Measurements from ENCODE around the gene TTBK1. TPM values are rescaled to one million over a fixed set of nuclear protein-coding genes. Genes with fewer than 3 reads are reported as not detected.

Gene TTBK1
- polyA plus RNA-seq, 2 of the 4 experiments (the other 2 are of a cell fraction): 0.04 TPM; not detected in 1

DNA sequence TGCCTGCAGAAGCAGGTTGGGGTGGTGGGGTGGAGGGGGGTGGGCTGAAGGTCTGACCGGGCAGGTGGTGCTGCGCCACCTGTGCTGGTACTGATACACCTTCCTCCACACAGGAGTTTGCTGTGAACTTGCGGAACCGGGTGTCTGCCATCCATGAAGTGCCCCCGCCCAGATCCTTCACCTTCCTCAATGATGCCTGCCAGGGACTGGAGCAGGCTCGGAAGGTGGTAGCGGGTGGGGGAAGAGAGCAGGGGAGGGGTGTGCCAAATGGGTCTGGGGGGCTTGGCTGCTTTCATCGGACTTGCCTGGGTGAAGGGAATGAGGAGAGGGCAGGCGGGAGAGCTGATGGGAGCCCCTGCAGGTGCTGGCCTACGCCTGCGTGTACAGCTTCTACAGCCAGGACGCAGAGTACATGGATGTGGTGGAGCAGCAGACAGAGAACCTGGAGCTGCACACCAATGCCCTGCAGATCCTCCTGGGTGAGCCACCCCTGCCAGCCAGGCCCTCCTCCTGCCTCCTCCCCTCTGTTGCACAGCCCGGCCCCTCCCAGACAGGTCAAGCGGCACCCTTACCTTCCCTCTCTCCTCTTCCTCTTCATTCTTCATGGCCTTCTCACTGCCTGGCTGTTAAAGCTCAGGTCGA is 20.7 kb upstream of the TTBK1 start:
- no peak for FAIRE-seq
- no peak overlapping the region for H3K4me3 ChIP-seq
- POLR2A ChIA-PET: no interaction called here
- TF ChIP-seq NPAS2 (CRISPR knock-in tag; IDR thresholded peaks at IDR 0.05; ENCODE audit: borderline replicate concordance) (no peak), RNF2 (IDR thresholded peaks at IDR 0.05; ENCODE audit: borderline replicate concordance, low read depth) (no peak), SMC3 (IDR thresholded peaks at IDR 0.05) (no peak), FOSB (CRISPR knock-in tag; IDR thresholded peaks at IDR 0.05) (no peak), HOXB5 (CRISPR knock-in tag; IDR thresholded peaks at IDR 0.05) (no peak), RARB (CRISPR knock-in tag; IDR thresholded peaks at IDR 0.05) (no peak), NFE2L2 (conservative IDR thresholded peaks at IDR 0.05; ENCODE audit: low read length) (no peak), EHMT2 (IDR thresholded peaks at IDR 0.05; ENCODE audit: low read depth) (no peak)
- TF ChIP-seq, protein P1, sequence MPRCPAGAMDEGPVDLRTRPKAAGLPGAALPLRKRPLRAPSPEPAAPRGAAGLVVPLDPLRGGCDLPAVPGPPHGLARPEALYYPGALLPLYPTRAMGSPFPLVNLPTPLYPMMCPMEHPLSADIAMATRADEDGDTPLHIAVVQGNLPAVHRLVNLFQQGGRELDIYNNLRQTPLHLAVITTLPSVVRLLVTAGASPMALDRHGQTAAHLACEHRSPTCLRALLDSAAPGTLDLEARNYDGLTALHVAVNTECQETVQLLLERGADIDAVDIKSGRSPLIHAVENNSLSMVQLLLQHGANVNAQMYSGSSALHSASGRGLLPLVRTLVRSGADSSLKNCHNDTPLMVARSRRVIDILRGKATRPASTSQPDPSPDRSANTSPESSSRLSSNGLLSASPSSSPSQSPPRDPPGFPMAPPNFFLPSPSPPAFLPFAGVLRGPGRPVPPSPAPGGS (IDR thresholded peaks at IDR 0.05): no peak
- TF ChIP-seq, protein P2, sequence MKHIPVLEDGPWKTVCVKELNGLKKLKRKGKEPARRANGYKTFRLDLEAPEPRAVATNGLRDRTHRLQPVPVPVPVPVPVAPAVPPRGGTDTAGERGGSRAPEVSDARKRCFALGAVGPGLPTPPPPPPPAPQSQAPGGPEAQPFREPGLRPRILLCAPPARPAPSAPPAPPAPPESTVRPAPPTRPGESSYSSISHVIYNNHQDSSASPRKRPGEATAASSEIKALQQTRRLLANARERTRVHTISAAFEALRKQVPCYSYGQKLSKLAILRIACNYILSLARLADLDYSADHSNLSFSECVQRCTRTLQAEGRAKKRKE (CRISPR knock-in tag; IDR thresholded peaks at IDR 0.05; ENCODE audit: low read depth): no peak
- CTCF ChIA-PET: interaction anchor here (2.6 kb wide), 1 partner anchor 112 kb away, joined by 6 read pairs; no protein-coding TSS in a partner anchor
- DNase-seq (ENCODE audit: low read depth in 1 of 2, low spot score in 1 of 2): no peak
- H3K27ac ChIP-seq: no peak overlapping the region
- 90% methylated on average over 10 of the region's 15 CpGs for WGBS (ENCODE audit: missing lambda C conversion rate)
- no peak overlapping the region for H3K4me2 ChIP-seq
- no peaks in the 10 kb centered on the region for H3K4me1 ChIP-seq
- peak in 1 of 2 experiments; percentile 30; a peak in 3 of 6 replicates for ATAC-seq
- no peaks in the 10 kb centered on the region for H3K9me3 ChIP-seq

DNA sequence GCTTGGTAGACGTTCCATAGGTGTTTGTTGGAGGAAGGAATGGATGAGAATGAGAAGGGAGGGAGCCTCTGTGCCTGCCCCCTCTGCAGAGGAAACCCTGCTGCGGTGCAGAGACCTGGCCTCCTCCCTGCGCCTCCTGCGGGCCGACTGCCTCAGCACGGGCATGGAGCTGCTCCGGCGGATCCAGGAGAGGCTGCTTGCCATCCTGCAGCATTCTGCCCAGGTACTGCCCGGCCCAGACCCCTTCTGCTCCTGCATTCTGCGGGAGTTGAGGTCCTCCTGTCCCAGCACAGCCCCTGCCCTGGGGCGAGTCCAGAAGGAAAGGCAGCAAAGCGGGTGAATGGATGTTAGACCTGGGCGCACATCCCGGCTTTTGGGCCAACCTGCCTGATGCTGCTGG is 20.1 kb upstream of the TTBK1 start:
- WGBS (ENCODE audit: missing lambda C conversion rate): 87% methylated on average over 6 of the region's 14 CpGs
- ChIA-PET POLR2A (no interaction called here), CTCF (interaction anchor here (1.3 to 2.6 kb wide), 2 partner anchors 15 to 111 kb away, joined by 6 read pairs; no protein-coding TSS in a partner anchor)
- Histone ChIP-seq H3K4me3 (no peak overlapping the region), H3K27ac (no peak overlapping the region), H3K9me3 (no peaks in the 10 kb centered on the region), H3K4me1 (no peaks in the 10 kb centered on the region), H3K4me2 (no peak overlapping the region)
- no peak for FAIRE-seq
- DNase-seq (ENCODE audit: low read depth in 1 of 2, low spot score in 1 of 2): no peak
- ATAC-seq: peak in 1 of 2 experiments; percentile 18; a peak in 1 of 6 replicates
- TF ChIP-seq ZFP36 (IDR thresholded peaks at IDR 0.05; ENCODE audit: borderline replicate concordance, partially characterized antibody): no peak
- no peak for TF ChIP-seq EHMT2 (IDR thresholded peaks at IDR 0.05; ENCODE audit: low read depth)
- TF ChIP-seq HOXA7 (CRISPR knock-in tag; IDR thresholded peaks at IDR 0.05): no peak
- no peak for TF ChIP-seq PHF8 (IDR thresholded peaks at IDR 0.05; ENCODE audit: borderline replicate concordance, low read depth)
- no peak for TF ChIP-seq FOSL2 (IDR thresholded peaks at IDR 0.05)
- no peak for TF ChIP-seq FOSL2 (CRISPR knock-in tag; IDR thresholded peaks at IDR 0.05)
- no peak for TF ChIP-seq ESRRA (IDR thresholded peaks at IDR 0.05; ENCODE audit: borderline replicate concordance, low read length)
- no peak for TF ChIP-seq NFE2L2 (conservative IDR thresholded peaks at IDR 0.05; ENCODE audit: low read length)
- TF ChIP-seq, protein P3, sequence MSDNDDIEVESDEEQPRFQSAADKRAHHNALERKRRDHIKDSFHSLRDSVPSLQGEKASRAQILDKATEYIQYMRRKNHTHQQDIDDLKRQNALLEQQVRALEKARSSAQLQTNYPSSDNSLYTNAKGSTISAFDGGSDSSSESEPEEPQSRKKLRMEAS (IDR thresholded peaks at IDR 0.05): no peak
- no peak for TF ChIP-seq JUNB (IDR thresholded peaks at IDR 0.05)
- TF ChIP-seq TFCP2L1 (CRISPR knock-in tag; IDR thresholded peaks at IDR 0.05): no peak
- TF ChIP-seq BHLHE40 (IDR thresholded peaks at IDR 0.05; ENCODE audit: low read depth, low read length): no peak
- TF ChIP-seq, protein P2 (CRISPR knock-in tag; IDR thresholded peaks at IDR 0.05; ENCODE audit: low read depth): no peak
- no peak for TF ChIP-seq RAD21 (conservative IDR thresholded peaks at IDR 0.05 in 1 of 2, IDR thresholded peaks at IDR 0.05 in 1 of 2)
- TF ChIP-seq, protein P4, sequence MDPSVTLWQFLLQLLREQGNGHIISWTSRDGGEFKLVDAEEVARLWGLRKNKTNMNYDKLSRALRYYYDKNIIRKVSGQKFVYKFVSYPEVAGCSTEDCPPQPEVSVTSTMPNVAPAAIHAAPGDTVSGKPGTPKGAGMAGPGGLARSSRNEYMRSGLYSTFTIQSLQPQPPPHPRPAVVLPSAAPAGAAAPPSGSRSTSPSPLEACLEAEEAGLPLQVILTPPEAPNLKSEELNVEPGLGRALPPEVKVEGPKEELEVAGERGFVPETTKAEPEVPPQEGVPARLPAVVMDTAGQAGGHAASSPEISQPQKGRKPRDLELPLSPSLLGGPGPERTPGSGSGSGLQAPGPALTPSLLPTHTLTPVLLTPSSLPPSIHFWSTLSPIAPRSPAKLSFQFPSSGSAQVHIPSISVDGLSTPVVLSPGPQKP (IDR thresholded peaks at IDR 0.05; ENCODE audit: low read depth, low read length): no peak
- TF ChIP-seq HDAC2 (IDR thresholded peaks at IDR 0.05): no peak
- TF ChIP-seq, protein P5, sequence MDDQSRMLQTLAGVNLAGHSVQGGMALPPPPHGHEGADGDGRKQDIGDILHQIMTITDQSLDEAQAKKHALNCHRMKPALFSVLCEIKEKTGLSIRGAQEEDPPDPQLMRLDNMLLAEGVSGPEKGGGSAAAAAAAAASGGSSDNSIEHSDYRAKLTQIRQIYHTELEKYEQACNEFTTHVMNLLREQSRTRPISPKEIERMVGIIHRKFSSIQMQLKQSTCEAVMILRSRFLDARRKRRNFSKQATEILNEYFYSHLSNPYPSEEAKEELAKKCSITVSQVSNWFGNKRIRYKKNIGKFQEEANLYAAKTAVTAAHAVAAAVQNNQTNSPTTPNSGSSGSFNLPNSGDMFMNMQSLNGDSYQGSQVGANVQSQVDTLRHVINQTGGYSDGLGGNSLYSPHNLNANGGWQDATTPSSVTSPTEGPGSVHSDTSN (IDR thresholded peaks at IDR 0.05): no peak
- no peak for TF ChIP-seq MAFK (IDR thresholded peaks at IDR 0.05; ENCODE audit: partially characterized antibody)
- TF ChIP-seq, protein P6, sequence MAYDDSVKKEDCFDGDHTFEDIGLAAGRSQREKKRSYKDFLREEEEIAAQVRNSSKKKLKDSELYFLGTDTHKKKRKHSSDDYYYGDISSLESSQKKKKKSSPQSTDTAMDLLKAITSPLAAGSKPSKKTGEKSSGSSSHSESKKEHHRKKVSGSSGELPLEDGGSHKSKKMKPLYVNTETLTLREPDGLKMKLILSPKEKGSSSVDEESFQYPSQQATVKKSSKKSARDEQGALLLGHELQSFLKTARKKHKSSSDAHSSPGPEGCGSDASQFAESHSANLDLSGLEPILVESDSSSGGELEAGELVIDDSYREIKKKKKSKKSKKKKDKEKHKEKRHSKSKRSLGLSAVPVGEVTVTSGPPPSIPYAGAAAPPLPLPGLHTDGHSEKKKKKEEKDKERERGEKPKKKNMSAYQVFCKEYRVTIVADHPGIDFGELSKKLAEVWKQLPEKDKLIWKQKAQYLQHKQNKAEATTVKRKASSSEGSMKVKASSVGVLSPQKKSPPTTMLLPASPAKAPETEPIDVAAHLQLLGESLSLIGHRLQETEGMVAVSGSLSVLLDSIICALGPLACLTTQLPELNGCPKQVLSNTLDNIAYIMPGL (CRISPR knock-in tag; IDR thresholded peaks at IDR 0.05; ENCODE audit: borderline replicate concordance): no peak

Measured in A549 (cell line).